ENCODE results near the gene MMP11.

Gene MMP11

GRCh38 chr22:23801886-23802377 is 29.3 kb downstream of the MMP11 start:
- DNase-seq (ENCODE audit: low read depth in 2 of 2) = no peak

DNA sequence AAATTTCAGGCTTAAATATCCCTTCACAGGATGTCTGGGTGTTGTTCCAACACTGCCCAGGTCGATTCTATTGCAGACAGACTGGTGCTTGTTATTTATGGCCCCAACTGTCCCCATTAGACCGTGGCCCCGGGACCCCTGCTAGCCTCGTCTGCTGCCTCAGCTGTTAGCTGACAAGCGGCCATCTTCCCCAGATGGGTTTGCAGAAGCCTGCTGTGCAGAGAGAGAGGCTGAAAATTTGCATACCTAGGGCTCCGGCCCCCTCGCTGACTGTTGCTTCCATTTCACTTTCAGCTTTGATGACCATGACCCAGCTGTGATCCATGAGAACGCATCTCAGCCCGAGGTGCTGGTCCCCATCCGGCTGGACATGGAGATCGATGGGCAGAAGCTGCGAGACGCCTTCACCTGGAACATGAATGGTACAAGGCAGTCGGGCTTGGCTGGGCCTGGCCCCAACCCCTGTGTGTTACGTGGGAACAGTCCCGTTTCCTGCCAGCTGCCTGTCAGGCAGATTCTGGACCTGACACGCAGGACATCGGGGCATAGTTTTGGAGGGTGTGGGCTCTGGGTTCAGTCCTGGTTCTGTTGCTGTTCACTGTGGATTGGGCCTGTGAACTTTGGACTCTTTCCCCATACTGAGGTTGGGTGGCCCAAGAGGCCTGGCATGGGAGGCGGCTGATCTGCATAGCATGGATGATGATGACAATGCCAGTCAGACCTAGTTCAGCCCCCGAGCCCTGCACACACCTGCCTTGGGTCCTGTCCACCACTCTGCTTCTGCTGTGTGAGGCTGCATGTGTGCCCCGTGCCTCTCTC is 30.6 kb downstream of the MMP11 start:
- DNase-seq (ENCODE audit: low read depth in 2 of 2) = no peak

DNA sequence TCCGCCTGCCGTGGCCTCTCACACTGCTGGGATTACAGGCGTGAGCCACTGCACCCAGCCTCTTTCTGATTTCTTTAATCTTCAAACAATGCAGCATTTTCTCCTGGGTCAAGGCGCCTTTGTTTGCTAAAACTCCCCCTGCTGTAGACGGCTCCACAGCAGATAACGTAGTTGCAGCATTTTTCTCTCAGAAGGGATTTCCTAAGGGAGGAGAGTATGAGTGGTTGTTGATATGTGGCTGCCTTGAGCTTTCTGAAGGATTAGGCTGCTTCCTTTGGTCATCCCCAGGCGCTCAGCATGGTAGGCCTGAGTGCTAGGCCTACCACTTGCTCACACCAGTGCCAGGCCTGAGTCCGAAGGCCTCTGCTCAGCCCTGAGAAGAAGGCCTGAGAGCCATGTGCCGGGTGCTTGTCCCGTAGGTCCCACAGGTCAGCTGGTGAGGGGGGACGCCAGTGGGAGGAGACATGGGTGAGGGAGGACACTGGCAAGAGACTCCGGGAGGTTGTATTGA is 32.2 kb downstream of the MMP11 start:
- DNase-seq (ENCODE audit: low read depth in 2 of 2) = no peak

DNA sequence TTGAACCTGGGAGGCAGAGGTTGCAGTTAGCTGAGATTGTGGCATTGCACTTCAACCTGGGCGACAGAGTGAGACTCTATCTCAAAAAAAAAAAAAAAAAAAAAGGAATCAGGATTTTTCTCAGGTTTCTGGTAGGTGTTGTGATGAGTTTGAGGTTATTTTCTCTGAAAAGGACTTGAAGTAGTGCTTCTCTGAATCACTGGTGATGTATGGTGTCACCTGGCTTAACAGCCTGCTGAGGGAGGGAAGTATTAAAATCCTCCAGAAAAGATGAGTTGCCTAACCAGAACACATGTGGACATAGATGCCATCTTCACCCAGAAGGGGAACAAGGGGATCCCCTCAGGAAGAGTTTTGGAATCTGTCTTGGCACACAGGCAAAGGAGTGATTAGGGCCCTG is 34.2 kb downstream of the MMP11 start:
- DNase-seq (ENCODE audit: low read depth in 2 of 2) = no peak

DNA sequence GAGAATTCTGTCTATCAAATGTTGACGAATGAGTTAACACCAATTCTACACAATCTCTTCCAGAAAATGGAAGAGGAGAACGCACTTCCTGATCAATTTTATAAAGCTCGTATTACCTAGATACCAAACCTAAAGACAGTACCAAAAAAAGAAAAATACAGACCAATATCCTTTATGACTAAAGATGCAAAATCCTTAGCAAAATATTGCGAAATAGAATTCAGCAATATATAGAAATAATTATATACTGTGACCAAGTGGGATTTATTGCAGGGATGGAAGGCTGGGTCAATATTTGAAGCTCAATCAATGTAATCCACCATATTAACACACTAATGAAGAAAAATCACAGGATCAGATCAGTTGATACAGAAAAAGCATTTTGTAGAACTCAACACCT is 39.7 kb downstream of the MMP11 start:
- DNase-seq (ENCODE audit: low read depth in 2 of 2) = no peak

DNA sequence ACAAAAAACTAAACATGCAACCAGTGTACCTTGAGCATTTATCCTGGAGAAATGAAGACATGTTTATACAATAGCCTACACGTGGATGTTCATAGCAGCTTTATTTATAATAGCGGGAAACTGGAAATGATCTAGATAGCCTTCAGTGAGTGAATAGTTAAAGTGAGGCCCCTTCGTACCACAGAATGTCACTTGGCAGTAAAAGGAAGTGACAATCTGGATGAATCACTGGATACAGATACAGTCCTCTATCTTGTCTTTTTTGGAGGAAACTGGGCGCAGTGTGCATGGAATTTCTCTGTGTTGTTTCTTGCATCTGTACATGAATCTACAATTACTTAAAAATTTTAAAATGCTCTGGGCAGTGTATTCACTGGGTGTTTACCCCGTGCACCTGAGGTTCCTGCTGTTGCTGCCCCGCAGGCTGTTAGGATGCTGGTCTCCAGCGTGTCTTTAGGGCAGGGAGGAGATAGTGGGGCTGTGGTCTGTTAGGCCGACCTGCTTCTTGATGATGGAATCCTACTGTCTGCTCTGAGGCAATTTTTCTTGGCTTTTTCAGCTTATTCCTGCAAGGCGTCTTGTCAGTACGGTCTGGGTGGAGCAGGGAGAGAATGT is 43.0 kb downstream of the MMP11 start:
- no peak for DNase-seq (ENCODE audit: low read depth in 2 of 2)

DNA sequence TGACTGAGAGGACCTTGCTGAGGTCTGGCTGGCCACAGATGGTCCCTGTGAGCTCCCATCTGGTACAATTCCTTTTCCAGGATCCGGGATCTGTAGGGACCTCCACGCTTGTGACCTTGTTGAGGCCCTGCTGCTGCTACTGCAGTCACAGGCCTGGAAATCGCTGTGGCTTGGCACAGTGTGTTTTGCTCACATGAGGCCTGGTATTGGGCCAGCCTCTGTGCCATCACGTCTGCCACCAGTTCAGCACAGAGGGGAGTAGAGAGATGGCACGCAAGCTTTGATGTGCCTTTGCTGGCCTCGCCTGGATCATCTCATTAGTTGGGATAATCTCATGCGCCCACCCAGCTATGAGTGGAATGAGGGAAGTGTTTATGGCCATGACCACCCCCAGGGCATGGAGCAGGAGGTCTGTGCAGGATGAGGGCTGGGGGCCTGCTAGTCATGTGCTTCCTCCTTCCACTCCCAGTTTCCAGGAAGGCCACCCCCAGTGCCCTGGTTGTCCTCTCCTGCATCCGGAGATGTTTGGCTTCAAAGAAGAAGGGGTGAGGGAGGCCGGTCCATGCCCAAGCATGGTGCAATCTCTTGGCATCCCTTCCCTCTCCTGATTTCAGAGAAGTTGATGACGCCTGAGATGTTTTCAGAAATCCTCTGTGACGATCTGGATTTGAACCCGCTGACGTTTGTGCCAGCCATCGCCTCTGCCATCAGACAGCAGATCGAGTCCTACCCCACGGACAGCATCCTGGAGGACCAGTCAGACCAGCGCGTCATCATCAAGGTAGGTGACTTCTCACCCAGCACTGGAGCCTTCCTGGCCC is 43.7 kb downstream of the MMP11 start:
- no peak for DNase-seq (ENCODE audit: low read depth in 2 of 2)

DNA sequence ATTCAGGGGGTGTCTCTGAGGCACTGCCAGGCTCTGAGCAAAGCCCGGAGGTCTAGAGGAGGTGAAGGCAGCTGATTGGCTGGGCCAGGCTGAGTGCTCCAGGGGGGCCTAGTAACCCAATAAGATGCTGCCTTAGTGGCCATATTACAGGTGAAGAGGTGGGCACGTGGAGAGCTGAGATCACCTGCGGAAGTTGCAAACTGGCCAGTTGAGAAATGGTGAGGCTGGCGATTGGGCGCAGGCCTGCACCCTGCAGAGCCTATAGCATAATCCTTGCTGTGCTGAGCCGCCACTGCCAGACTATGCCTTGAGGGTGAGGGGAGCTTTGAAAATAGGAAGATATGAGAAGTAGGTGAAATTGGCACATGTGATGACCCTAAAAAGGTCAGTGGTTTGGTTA is 44.5 kb downstream of the MMP11 start:
- DNase-seq (ENCODE audit: low read depth in 2 of 2) = no peak

GRCh38 chr22:23818541-23818940 is 45.9 kb downstream of the MMP11 start:
- DNase-seq (ENCODE audit: low read depth in 2 of 2) = no peak

GRCh38 chr22:23820748-23821211 is 48.1 kb downstream of the MMP11 start:
- DNase-seq (ENCODE audit: low read depth in 2 of 2) = no peak

DNA sequence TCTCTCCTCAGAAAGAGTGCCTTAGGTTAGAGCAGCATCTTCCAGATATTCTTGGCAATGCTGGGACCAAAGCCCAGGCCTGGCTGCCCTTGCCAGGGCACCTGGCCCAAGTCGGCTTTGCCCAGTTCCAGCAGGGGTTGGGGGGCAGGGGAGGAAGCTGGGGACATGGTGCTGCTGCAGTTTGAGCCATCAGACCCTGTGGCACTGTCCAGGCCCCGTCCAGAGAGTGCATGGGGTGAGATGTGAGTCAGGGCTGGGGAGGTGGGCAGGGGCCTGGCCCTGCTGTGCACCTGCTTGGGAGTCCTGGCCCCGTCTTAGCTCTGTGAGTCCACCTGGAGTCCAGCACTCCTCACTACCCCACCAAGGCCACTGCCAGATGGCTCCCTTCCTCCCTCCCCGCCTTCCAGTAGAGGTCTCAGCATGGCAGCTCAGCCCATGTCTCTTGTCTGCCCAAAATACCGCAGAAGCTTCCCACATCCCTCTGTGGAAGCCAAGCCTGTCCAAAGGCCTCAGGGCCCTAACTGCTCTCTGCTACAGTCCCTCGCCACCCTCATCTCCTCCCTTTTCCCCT is 49.5 kb downstream of the MMP11 start:
- no peak for DNase-seq (ENCODE audit: low read depth in 2 of 2)

GRCh38 chr22:23823331-23823791 is 50.7 kb downstream of the MMP11 start:
- no peak for DNase-seq (ENCODE audit: low read depth in 2 of 2)

- DNase-seq (ENCODE audit: low read depth in 2 of 2) = no peak
Observed at GRCh38 chr22:23824476-23825245, 52.0 kb downstream of the MMP11 start.

- DNase-seq (ENCODE audit: low read depth in 2 of 2) = no peak
Observed at GRCh38 chr22:23825246-23825905, 52.7 kb downstream of the MMP11 start.

GRCh38 chr22:23826510-23827350 is 54.1 kb downstream of the MMP11 start:
- DNase-seq (ENCODE audit: low read depth in 2 of 2) = no peak

DNA sequence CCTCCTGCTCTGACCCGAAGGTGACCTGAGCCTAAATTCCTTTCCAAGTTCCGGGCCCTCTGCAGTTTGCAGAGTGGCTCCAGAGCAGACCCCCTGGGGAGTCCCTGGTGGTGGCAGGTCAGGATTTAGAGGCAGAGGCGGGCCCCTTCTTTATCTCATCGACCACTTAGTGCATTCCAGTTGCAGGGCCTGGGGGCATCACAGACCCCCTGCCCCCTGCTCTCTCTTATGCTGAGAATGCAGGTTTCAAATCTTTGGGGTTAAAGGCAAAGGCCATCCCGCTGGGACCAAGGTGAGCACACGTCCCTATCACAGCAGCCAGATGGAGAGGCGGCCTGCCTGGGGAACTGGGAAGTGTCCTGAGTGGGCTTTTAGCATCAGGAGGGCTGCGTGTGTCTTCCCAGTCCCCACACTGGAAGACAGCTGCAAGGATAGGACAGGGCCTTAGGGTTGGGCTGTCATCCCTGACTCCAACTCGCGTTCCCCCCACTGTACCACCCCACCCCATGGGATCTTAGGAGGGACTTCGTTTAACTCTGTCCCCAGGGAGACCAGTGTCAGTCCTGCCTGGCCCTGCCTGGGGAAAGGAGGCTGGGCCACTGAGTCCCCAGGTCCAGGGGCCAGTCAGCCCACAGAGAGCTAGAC is 54.8 kb downstream of the MMP11 start:
- DNase-seq (ENCODE audit: low read depth in 2 of 2) = no peak

GRCh38 chr22:23828800-23829680 is 56.4 kb downstream of the MMP11 start:
- DNase-seq (ENCODE audit: low read depth in 2 of 2) = no peak

DNA sequence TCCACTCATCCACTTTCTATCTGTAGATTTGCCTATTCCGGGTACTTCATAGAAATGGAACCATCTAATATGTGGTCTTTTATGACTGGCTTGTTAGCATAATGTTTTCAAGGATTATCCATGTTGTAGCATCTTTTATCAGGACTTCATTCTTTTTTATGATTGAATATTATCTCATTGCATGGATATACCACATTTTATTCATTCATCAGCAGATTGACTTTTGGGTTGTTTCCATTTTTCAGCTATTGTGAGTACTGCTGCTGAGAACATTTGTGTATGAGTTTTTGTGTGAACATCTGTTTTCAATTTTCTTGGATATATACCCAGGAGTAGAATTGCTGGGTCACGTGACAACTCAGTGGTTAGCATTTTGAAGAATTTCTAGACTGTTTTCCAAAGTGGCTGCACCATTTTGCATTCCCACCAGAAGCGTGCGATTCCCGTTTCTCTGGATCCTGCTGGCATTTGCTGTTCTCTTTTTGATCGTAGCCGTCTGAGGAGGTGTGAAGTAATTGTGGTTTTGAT is 57.3 kb downstream of the MMP11 start:
- DNase-seq (ENCODE audit: low read depth in 2 of 2) = no peak

All from stimulated activated CD4-positive, alpha-beta T cell treated with anti-CD3 and anti-CD28 coated beads, Interleukin-4, amount 100 ng/mL, for 48 hours (primary cell).